GM19467 (cell line): ENCODE data around the gene SAXO1.

Experiments used
- ATAC-seq: cut with Tn5 transposase; IDR thresholded peaks from one replicate; pipeline ENCODE4 v1.9.1; 2021; ENCODE audit warnings: mild to moderate bottlenecking, moderate library complexity; ENCODE audit not compliant: unreplicated experiment

The SAXO1 gene

DNA sequence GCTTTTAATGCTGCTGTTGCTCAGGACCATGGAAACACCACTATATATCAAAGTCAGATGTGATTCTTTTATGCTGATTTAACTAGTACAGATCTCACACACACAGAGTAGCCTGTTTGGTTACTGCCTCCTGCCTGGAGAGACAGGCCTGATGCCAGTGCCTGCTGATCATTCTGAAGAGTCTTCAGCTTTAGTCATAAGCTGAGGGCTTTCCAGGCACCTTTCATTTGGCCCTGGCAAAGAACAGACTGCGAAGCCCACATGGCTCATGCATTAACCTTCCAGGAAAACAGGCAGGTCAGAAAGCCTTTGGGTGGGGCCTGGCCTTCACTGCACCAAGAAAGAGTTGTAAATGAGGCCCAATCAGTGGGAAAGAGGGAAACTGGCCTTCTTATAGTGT is 144.7 kb downstream of the SAXO1 start:
- no peak for ATAC-seq

DNA sequence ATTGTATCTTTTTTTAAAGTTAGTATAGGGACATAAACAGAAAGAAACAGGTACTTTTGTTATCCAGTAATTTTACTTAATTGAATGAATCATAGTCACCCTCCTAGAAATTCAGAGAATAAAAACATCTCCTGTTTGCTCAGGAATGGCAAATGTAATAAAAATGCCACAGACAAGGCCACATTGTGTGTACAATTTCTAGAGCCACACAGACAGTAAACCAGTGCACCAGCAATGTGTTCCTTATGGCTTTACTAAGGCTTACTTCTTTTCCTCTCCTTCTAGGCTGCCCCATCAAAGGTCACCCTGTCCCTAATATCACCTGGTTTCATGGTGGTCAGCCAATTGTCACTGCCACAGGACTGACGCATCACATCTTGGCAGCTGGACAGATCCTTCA is 145.5 kb downstream of the SAXO1 start:
- no peak for ATAC-seq

DNA sequence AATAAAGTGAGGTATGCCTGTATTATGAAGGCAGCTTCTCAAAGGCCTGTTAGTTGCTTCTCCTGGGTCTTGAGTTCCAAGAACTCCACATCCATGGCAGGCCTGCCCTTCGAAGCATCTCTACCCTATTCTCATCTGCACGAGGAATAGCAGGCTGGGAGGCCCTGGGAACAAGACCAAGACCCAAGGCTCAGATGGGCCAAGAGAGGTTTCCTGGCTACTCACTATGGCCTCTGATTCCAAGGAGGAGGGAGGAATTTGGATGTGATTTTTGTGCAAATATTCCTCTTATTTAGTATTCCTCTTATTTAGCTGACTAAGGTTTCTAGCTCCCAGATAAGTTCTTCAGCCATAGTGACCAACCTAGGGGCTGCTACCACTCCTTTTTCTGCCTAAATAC is 151.3 kb downstream of the SAXO1 start:
- no peak for ATAC-seq

DNA sequence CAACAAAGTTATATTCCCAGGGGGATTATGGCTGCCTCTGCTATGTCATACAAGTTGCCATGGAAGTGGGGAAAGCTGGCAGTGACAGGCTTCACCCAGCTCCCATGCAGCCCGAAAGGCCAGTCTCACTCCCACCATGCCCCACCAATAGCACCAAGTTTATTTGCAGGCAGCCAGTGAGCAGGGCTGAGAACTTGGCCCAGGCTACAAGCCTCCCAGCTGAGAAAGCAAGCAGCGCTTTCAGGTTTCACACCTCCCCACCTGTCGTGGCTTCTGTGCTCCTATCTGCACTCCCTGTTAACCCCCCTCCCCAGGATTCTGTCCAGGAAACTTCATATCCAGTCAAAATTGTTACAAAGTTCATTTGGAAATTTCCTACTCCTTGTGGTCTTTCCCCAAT is 155.0 kb downstream of the SAXO1 start:
- no peak for ATAC-seq
